ENCODE measurements around the gene TNFSF13.
"Not testable (repeated sequence)": the region's sequence is repeated elsewhere in the genome, so short reads cannot be mapped to it uniquely, and the experiment has no call there.

Gene TNFSF13

GRCh38 chr17:7591596-7591995 is 33.0 kb downstream of the TNFSF13 start:
- Histone ChIP-seq H3K27me3 (ENCODE audit: control insufficient read depth, insufficient read depth, low read length) (no peaks in the 10 kb centered on the region), H3K27ac (ENCODE audit: low read depth, low read length) (no peak overlapping the region), H3K4me3 (ENCODE audit: low read length) (no peak overlapping the region), H3K9ac (ENCODE audit: low read length) (no peak overlapping the region), H3K4me1 (ENCODE audit: control insufficient read depth, insufficient read depth, low read length) (peaks cover 7% of the 10 kb centered on the region), H3K36me3 (ENCODE audit: control insufficient read depth, insufficient read depth, low read length) (peaks cover 44% of the 10 kb centered on the region)

GRCh38 chr17:7592422-7593021 is 34.0 kb downstream of the TNFSF13 start:
- Histone ChIP-seq H3K36me3 (ENCODE audit: control insufficient read depth, insufficient read depth, low read length) (peaks cover 44% of the 10 kb centered on the region), H3K27ac (ENCODE audit: low read depth, low read length) (no peak overlapping the region), H3K27me3 (ENCODE audit: control insufficient read depth, insufficient read depth, low read length) (no peaks in the 10 kb centered on the region), H3K9ac (ENCODE audit: low read length) (no peak overlapping the region), H3K4me1 (ENCODE audit: control insufficient read depth, insufficient read depth, low read length) (peaks cover 7% of the 10 kb centered on the region), H3K4me3 (ENCODE audit: low read length) (no peak overlapping the region)

GRCh38 chr17:7593296-7593695 is 34.7 kb downstream of the TNFSF13 start:
- H3K36me3 ChIP-seq (ENCODE audit: control insufficient read depth, insufficient read depth, low read length): peaks cover 44% of the 10 kb centered on the region

GRCh38 chr17:7597561-7597960 is 39.0 kb downstream of the TNFSF13 start:
- H3K4me1 ChIP-seq (ENCODE audit: control insufficient read depth, insufficient read depth, low read length); H3K4me3 ChIP-seq (ENCODE audit: low read length); H3K9ac ChIP-seq (ENCODE audit: low read length); H3K27me3 ChIP-seq (ENCODE audit: control insufficient read depth, insufficient read depth, low read length); H3K27ac ChIP-seq (ENCODE audit: low read depth, low read length): not testable (repeated sequence)
- peaks cover 47% of the 10 kb centered on the region for H3K36me3 ChIP-seq (ENCODE audit: control insufficient read depth, insufficient read depth, low read length)

More at GRCh38 chr17:7593296-7593695, 34.7 kb downstream of the TNFSF13 start:
- H3K9ac ChIP-seq (ENCODE audit: low read length): no peak overlapping the region
- no peaks in the 10 kb centered on the region for H3K27me3 ChIP-seq (ENCODE audit: control insufficient read depth, insufficient read depth, low read length)
- H3K4me1 ChIP-seq (ENCODE audit: control insufficient read depth, insufficient read depth, low read length): peaks cover 7% of the 10 kb centered on the region
- H3K27ac ChIP-seq (ENCODE audit: low read depth, low read length): no peak overlapping the region
- no peak overlapping the region for H3K4me3 ChIP-seq (ENCODE audit: low read length)

DNA sequence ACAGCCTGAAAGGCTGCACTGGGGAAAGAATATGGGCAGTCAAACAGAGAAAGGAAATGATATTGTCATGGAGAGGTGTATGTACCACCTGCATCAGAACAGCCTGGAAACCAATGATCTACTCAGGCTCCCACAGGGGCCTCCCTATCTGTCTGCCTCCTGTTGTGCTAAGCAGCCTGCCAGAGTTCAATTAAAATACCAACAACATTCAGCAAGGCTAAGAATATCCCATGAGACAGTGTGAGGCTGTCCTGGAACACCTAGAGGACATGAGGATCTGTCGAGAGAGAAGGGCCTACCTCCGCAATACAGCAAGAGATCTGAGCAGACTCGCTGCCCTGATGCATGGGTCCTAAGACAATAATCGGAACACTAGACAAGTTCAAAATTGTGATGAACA is 47.7 kb downstream of the TNFSF13 start:
- Histone ChIP-seq H3K27ac (ENCODE audit: low read depth, low read length) (no peak overlapping the region), H3K27me3 (ENCODE audit: control insufficient read depth, insufficient read depth, low read length) (no peaks in the 10 kb centered on the region), H3K4me1 (ENCODE audit: control insufficient read depth, insufficient read depth, low read length) (no peaks in the 10 kb centered on the region), H3K9ac (ENCODE audit: low read length) (no peak overlapping the region), H3K4me3 (ENCODE audit: low read length) (no peak overlapping the region), H3K36me3 (ENCODE audit: control insufficient read depth, insufficient read depth, low read length) (peaks cover 19% of the 10 kb centered on the region)

GRCh38 chr17:7610641-7611040 is 52.1 kb downstream of the TNFSF13 start:
- no peak overlapping the region for H3K9ac ChIP-seq (ENCODE audit: low read length)
- H3K4me1 ChIP-seq (ENCODE audit: control insufficient read depth, insufficient read depth, low read length): peaks cover 18% of the 10 kb centered on the region
- H3K4me3 ChIP-seq (ENCODE audit: low read length): no peak overlapping the region
- H3K27ac ChIP-seq (ENCODE audit: low read depth, low read length): no peak overlapping the region
- H3K36me3 ChIP-seq (ENCODE audit: control insufficient read depth, insufficient read depth, low read length): no peaks in the 10 kb centered on the region
- H3K27me3 ChIP-seq (ENCODE audit: control insufficient read depth, insufficient read depth, low read length): no peaks in the 10 kb centered on the region

Measured in rectal smooth muscle tissue (tissue), 1 donor.